Umbilical cord (tissue), 2 donors: ENCODE data around the gene DVL1. TPM values are rescaled to one million over a fixed set of nuclear protein-coding genes. Genes with fewer than 3 reads are reported as not detected.
A peak's percentile ranks its signal among the peaks of the same experiment; 100 is the strongest.
"Not testable (repeated sequence)": the region's sequence is repeated elsewhere in the genome, so short reads cannot be mapped to it uniquely, and the experiment has no call there.

Experiments used
- DNase-seq: peaks from one replicate; pipeline ENCODE4 v3.0.0-alpha.2; 2015; ENCODE audit warnings: low spot score
- total RNA-seq: library from RNA; depleted of rRNA; stranded (reverse); fragments of >200 nt; gene quantifications from one replicate; pipeline ENCODE4 v1.2.3, GENCODE V29; 2014; ENCODE audit warnings: low replicate concordance; ENCODE audit not compliant: insufficient read depth

DVL1 gene
- total RNA-seq, 1 donor from 2014 or later = 72.9 TPM

- DNase-seq = no peak
Observed at GRCh38 chr1:1327291-1327690, 21.9 kb downstream of the DVL1 start.

- DNase-seq = no peak
Observed at GRCh38 chr1:1326075-1326605, 23.1 kb downstream of the DVL1 start.

GRCh38 chr1:1325288-1326074 lies 23.7 kb downstream of the DVL1 start:
- DNase-seq = no peak

- DNase-seq = peak; percentile 94
Observed at GRCh38 chr1:1324524-1325287, 24.5 kb downstream of the DVL1 start, which contains the start of the genes CPTP and INTS11. Gene CPTP (plus strand): TSS chr1:1324802. CDS start chr1:1326911, 2,109 bp downstream. Gene INTS11 (minus strand): TSS chr1:1324660. CDS start chr1:1324608, 52 bp downstream.

GRCh38 chr1:1324084-1324523 lies 25.1 kb downstream of the DVL1 start:
- no peak for DNase-seq

GRCh38 chr1:1322952-1323351 lies 26.3 kb downstream of the DVL1 start:
- no peak for DNase-seq

GRCh38 chr1:1322418-1322817 lies 26.8 kb downstream of the DVL1 start:
- no peak for DNase-seq

- DNase-seq = no peak
Observed at GRCh38 chr1:1321477-1321876, 27.7 kb downstream of the DVL1 start.

- DNase-seq = no peak
Observed at GRCh38 chr1:1320666-1321448, 28.4 kb downstream of the DVL1 start.

GRCh38 chr1:1319646-1319941 lies 29.6 kb downstream of the DVL1 start:
- no peak for DNase-seq

GRCh38 chr1:1318777-1319645 lies 30.2 kb downstream of the DVL1 start:
- no peak for DNase-seq

- DNase-seq = peak; percentile 90
Observed at GRCh38 chr1:1318131-1318652, 31.0 kb downstream of the DVL1 start.

- no peak for DNase-seq
Observed at GRCh38 chr1:1317420-1317819, 31.8 kb downstream of the DVL1 start.

- not testable (repeated sequence) for DNase-seq
Observed at GRCh38 chr1:1316199-1316598, 33.0 kb downstream of the DVL1 start.

- DNase-seq = no peak
Observed at GRCh38 chr1:1315435-1315954, 33.7 kb downstream of the DVL1 start.

GRCh38 chr1:1314678-1315335 lies 34.4 kb downstream of the DVL1 start:
- DNase-seq = no peak

GRCh38 chr1:1314237-1314586 lies 35.0 kb downstream of the DVL1 start:
- DNase-seq = no peak

GRCh38 chr1:1313500-1314236 lies 35.5 kb downstream of the DVL1 start:
- no peak for DNase-seq
